ENCODE results near the gene KCNJ1. TPM values are rescaled to one million over a fixed set of nuclear protein-coding genes. Genes with fewer than 3 reads are reported as not detected.

Gene KCNJ1
- not detected for total RNA-seq (2021; fragmentation: NEBNext Ultra II Directional; extraction: Animal tissue kit (Norgen Biotek cat#: 25700))
- long read RNA-seq = 0 reads

DNA sequence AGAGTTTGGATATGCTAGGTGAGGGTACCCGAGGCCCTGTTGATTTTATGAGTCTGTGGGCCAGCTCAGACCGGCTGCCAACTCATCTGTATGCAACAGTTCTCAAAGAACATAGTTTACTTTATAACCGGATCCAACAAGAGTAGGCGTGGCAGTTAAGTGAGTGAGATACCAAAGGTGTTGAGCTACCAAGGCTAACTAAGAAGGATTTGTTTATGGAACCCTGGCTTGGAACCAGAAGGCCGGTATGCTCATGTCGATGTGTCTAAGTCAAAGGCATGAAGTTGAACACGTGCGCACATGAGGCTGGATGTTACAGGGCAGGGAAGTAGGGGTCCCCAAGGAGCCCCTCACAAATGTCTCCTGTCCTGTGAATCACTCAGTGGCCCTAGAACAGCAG, at the start of gene KCNJ1:
KCNJ1 (minus strand) TSS at position 20 of the 400 bp plus-strand sequence. CDS start 27,053 bp downstream, outside the sequence.
- H3K36me3 Mint-ChIP-seq (ENCODE audit: low read depth) = no peaks in the 10 kb centered on the region

DNA sequence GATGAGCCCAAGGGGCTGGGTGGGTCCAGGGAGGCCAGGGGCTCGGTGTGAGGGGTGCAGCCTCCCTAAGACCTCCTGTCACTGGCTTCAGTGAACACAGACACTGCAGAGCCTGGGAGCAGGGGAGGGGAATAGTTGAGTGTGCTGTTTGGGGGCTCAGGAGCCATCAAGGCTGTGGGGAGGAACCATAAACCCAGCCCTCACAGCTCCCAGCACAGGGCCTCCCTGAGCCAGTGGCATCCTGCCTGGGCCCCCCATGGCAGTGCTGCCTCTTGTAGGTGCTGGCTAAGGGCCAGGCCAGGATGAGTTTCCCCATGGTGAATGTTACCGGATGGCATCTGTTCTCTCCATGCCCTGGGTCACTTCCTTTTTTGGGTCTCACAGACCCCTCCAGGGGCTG, 49.6 kb upstream of the KCNJ1 start:
- no peak overlapping the region for H3K27ac Mint-ChIP-seq
- peaks cover 7% of the 10 kb centered on the region for H3K9me3 Mint-ChIP-seq
- no peaks in the 10 kb centered on the region for H3K4me1 Mint-ChIP-seq (ENCODE audit: low read depth)
- no peak for DNase-seq
- peaks cover 57% of the 10 kb centered on the region for H3K27me3 Mint-ChIP-seq (ENCODE audit: insufficient read depth)
- TF ChIP-seq, protein P1, sequence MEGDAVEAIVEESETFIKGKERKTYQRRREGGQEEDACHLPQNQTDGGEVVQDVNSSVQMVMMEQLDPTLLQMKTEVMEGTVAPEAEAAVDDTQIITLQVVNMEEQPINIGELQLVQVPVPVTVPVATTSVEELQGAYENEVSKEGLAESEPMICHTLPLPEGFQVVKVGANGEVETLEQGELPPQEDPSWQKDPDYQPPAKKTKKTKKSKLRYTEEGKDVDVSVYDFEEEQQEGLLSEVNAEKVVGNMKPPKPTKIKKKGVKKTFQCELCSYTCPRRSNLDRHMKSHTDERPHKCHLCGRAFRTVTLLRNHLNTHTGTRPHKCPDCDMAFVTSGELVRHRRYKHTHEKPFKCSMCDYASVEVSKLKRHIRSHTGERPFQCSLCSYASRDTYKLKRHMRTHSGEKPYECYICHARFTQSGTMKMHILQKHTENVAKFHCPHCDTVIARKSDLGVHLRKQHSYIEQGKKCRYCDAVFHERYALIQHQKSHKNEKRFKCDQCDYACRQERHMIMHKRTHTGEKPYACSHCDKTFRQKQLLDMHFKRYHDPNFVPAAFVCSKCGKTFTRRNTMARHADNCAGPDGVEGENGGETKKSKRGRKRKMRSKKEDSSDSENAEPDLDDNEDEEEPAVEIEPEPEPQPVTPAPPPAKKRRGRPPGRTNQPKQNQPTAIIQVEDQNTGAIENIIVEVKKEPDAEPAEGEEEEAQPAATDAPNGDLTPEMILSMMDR (IDR thresholded peaks at IDR 0.05) = no peak
- peaks cover 6% of the 10 kb centered on the region for H3K36me3 Mint-ChIP-seq (ENCODE audit: low read depth)
- no peak overlapping the region for H3K4me3 Mint-ChIP-seq

More for the DNA sequence above, at the start of gene KCNJ1:
- no peak for DNase-seq
- Mint-ChIP-seq H3K4me3 (no peak within 1 kb of the TSS), H3K9me3 (no peaks in the 10 kb centered on the region), H3K4me1 (ENCODE audit: low read depth) (peaks cover 40% of the 10 kb centered on the region), H3K27me3 (ENCODE audit: insufficient read depth) (peaks cover 13% of the 10 kb centered on the region), H3K27ac (no peak within 1 kb of the TSS)
- TF ChIP-seq, protein P1 (IDR thresholded peaks at IDR 0.05) = no peak

DNA sequence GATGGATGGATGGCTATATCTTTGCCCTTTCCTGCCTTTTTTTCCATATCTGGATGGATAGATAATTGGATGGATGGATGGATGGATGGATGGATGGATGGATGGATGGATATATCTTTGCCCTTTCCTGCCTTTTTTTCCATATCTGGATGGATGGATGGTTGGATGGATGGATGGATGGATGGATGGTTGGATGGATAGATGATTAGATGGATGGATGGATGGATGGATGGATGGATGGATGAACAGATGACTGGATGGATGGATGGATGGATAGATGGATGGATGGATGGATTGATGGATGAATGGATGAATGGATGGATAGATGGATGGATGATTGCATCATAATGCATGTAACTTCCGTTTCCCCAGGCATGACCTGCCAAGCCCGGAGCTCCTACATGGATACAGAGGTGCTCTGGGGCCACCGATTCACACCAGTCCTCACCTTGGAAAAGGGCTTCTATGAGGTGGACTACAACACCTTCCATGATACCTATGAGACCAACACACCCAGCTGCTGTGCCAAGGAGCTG, 49.0 kb upstream of the KCNJ1 start:
- peaks cover 7% of the 10 kb centered on the region for H3K9me3 Mint-ChIP-seq
- DNase-seq = no peak

DNA sequence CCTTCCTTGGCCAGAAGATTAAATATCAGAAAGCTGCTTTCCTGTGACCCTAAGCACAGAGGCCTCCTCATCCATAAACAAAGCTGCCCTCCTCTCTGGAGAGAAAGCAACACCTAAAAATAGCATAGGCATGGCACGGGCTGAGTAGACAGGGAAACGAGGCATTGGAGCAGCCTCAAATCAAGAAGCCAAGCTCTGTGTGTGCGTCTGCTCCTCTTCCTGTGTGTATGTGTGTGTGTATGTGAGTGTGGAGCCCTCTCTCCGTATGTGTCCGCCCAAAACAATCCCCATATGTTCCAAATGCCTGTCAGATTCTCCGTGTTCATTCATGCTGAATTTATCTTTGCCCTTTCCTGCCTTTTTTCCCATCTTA, 48.0 kb upstream of the KCNJ1 start:
- H3K36me3 Mint-ChIP-seq (ENCODE audit: low read depth) = peaks cover 6% of the 10 kb centered on the region
- no peaks in the 10 kb centered on the region for H3K4me1 Mint-ChIP-seq (ENCODE audit: low read depth)
- peaks cover 46% of the 10 kb centered on the region for H3K27me3 Mint-ChIP-seq (ENCODE audit: insufficient read depth)
- H3K9me3 Mint-ChIP-seq = peaks cover 7% of the 10 kb centered on the region
- H3K27ac Mint-ChIP-seq = no peak overlapping the region
- no peak overlapping the region for H3K4me3 Mint-ChIP-seq
- DNase-seq = no peak
- TF ChIP-seq, protein P1 (IDR thresholded peaks at IDR 0.05) = no peak

More for the DNA sequence above, 49.0 kb upstream of the KCNJ1 start:
- TF ChIP-seq, protein P1 (IDR thresholded peaks at IDR 0.05) = no peak
- peaks cover 53% of the 10 kb centered on the region for H3K27me3 Mint-ChIP-seq (ENCODE audit: insufficient read depth)
- peaks cover 6% of the 10 kb centered on the region for H3K36me3 Mint-ChIP-seq (ENCODE audit: low read depth)
- H3K27ac Mint-ChIP-seq = no peak overlapping the region
- no peaks in the 10 kb centered on the region for H3K4me1 Mint-ChIP-seq (ENCODE audit: low read depth)
- no peak overlapping the region for H3K4me3 Mint-ChIP-seq

DNA sequence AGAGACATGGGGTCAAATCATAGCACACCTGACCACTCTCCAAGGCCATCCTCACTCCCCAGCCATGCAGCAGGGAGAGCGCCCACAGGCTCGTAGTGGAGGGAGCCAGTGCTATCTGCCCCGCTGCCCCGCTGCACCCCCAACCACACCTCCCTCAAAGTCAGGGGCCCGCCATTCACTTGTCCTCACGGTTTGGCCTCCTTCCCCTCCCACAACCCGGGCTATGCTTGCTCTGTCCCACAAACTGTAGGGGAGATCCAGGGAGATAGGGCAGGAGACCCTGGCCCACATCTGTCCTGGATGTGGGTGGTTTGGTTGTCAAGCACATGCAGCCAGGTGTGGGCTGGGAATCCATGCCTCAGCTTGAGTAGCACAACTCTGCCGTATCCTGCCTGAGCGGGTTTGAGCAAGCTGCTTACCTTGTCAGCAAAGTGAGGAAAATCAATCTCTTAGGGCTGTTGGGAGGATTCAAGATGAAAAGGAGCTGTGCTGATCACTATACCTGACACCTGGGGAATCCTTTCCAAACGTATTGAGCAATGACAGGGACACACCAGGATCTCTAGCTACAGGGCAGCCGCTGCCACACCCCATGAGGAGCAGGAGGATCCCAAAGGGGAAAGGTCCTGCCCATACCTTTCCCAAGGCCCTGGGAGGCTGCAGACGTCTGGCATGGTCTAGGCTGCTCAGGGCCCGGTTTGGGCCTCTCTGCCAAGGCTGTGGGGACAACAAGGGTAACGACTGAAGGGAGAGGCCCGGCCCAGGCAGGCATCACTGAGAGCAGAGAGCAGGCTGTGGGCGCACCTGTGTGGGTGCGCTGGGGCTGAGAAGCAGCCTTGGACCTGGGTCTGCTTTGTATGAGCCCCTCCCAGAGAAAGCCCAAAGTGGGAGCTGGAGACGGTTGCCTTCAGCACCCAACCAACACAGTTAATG, 47.4 kb upstream of the KCNJ1 start:
- peaks cover 42% of the 10 kb centered on the region for H3K27me3 Mint-ChIP-seq (ENCODE audit: insufficient read depth)
- H3K4me3 Mint-ChIP-seq = no peak overlapping the region
- peaks cover 6% of the 10 kb centered on the region for H3K36me3 Mint-ChIP-seq (ENCODE audit: low read depth)
- DNase-seq = no peak
- peaks cover 7% of the 10 kb centered on the region for H3K9me3 Mint-ChIP-seq
- H3K4me1 Mint-ChIP-seq (ENCODE audit: low read depth) = peaks cover 2% of the 10 kb centered on the region
- TF ChIP-seq, protein P1 (IDR thresholded peaks at IDR 0.05) = no peak
- H3K27ac Mint-ChIP-seq = no peak overlapping the region

Measured in HFFc6 (cell line).